ENCODE data around the gene IRF4.
A peak's percentile ranks its signal among the peaks of the same experiment; 100 is the strongest.

IRF4 gene

DNA sequence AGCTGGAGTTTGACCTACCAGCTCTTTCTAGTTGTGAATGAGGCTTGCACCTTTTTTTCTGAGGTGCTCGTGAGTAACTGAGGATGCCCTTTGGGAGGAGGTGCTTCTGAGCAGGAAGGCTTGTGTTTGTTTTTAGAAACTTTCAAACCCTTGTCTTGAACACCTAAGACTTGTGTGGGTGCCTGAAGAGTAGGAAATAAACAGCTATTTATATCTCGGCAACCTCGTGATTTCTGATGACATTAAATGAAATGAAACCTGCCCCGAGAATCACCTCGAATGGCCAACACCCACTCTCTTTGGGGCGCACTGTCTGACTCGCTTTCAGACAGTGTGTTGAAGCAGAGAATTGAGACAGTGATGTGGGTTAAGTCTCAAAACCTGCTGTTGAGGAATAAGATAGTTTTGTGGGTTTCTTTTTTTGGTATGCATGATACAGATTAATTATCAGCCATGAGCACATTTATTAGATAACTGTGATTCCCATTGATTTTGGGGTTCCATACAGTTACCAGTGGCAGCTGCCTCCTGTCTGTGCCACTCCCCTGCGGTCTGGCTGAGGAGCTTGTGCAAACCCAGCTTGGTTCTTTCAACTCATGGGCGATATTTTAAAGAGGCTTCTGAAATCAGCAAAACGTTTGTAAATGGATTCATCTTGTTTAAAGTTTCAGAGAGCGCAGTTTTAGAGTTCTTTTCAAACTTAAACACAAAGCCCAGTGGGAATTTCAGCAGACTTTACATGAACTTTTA lies 8.4 kb downstream of the IRF4 start:
- DNase-seq, result no peak

DNA sequence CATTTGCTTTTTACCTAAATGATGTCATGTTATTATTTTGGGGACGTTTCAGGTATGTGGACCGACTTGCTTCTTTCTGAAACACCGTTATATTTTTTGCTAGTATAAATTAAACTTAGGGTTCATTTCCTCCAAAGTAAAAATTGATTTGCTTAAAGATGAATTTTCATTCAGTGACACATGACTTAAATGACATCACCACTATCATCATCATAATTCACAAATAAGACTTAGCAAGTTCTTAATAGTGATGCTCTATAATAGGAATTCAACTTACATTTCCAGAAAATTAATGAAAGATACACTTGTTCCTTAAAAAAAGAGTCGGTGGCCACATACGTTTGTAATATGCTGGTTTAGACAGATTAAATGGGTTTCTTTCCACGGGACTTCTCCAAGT lies 9.3 kb downstream of the IRF4 start:
- no peak for DNase-seq

DNA sequence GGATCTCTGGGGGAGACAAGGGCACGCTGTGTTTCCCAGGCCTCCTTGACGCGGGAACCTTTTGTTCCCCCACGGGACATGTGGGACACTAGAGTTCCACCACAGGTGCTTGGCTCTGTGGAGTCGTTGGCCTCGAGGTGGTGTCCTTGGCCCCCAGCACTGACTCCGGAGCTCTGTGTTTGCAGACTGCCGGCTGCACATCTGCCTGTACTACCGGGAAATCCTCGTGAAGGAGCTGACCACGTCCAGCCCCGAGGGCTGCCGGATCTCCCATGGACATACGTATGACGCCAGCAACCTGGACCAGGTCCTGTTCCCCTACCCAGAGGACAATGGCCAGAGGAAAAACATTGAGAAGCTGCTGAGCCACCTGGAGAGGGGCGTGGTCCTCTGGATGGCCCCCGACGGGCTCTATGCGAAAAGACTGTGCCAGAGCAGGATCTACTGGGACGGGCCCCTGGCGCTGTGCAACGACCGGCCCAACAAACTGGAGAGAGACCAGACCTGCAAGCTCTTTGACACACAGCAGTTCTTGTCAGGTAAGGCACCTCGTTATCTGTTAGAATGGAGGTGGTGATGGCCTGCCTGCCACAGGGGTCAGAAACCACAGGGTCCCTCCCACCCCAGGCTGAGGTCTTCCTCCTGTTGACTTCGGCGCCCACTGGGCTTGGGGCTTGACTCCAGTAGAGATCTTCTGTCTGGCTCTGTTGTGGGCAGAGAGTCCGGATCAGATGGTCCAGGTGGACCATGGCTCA lies 9.9 kb downstream of the IRF4 start:
- DNase-seq, result no peak

DNA sequence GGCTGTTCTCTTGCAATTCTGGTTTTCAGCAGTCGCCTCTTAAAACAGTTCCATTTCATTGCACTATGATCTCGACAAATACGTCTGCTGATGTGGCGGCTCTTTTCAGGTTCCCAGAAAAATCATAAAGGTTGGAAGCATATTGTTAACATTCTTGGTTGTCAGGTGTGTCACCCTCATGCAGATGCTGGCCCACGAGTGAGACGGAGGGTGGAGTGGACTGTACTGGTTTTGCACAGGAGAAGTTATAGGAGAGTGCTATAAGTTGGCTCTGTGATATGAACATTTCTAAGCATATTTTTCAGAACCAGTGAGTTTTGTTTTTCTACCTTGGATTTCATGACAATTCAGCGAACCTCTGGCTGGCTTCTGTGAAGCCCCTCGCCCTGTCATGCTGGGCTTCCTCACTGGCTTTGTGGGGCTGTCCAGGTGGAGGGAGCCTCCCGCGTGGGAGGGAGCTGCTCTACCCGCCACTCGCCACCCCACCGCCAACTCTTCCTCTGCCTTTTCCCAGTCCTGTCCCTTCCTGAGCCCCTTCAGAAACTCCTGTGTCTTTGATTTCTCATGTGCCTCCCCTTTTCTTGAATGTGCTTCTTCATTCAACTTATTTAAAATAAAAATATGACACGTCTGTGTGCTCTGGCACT lies 10.6 kb downstream of the IRF4 start:
- DNase-seq, result no peak

DNA sequence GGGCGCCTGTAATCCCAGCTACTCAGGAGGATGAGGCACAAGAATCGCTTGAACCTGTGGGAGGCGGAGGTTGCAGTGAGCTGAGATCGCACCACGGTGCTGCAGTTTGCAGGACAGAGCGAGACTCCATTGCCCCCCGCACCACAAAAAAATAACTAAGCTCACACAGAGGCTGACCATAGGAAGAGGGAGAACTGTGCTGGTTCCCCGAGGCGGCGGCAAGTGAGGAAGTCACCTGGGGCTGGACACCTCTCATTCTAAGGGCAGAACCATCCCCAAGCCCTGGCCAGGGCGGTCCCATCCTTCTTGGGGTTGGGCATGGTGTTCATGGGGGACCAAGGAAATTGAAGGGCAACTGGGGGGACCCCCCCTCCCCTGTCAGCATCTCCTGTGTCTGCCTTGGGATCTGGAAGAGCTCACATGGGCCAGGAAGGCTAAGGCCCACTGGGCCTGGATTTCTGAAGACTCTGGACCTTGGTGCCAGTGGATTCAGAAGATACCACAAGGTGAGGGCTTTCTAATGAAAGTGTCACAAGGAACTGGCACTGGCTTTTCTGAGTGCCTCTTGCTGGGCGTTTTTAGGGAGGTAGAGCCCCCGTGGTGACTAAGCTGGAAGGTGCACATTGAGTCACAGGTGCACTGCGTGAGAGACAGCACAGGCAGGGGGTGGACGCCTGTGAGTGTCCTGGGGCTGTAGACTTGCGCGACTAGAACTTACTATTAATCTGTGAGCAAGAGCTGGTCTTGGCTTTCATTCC lies 11.5 kb downstream of the IRF4 start:
- no peak for DNase-seq

DNA sequence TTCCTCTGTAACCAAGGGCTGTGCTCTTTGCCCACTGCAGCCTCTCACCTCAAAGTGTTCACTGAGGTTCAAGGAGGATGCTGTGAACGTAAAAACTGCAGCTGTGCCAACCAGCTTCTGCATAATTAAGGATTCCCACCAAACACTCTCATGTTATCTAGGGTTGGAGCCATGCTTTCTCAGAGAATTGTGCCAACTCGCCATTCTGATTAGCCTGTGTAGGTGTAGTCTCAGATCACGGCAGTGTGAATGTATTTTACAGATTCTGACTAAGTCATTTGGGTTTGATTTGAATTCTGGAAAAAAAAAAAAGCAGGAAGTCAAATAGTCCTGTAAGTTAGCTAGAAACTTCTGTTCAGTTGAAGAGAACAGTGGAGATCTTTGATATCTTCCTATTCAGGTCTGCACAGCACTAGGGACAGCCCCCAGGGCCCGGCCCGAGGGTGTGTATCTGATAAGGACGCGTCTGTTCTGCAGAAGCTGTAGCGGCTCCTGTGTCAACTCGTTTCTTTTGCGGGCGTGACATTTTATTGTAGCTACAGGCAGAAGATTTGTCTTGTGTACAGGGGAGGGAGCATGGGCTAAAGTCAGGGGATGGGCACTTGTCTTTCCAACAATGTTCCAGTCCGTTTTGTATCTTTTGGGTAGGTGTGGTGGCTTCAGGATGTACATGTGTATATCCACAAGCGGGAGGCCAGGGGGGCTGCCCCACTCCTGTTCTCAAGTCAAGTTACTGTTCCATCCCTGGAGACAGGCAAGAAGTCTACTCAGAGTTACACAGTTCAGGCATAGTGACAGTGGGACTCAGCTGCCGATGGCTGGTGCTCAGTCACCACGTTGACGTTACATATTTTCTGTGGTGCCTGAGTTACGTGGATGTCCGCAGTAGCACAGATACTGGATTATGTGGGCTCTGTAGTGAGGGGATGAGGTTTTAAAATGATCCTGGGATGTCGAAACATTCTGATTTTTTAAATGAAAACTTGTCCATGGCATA lies 12.4 kb downstream of the IRF4 start:
- DNase-seq, result no peak

DNA sequence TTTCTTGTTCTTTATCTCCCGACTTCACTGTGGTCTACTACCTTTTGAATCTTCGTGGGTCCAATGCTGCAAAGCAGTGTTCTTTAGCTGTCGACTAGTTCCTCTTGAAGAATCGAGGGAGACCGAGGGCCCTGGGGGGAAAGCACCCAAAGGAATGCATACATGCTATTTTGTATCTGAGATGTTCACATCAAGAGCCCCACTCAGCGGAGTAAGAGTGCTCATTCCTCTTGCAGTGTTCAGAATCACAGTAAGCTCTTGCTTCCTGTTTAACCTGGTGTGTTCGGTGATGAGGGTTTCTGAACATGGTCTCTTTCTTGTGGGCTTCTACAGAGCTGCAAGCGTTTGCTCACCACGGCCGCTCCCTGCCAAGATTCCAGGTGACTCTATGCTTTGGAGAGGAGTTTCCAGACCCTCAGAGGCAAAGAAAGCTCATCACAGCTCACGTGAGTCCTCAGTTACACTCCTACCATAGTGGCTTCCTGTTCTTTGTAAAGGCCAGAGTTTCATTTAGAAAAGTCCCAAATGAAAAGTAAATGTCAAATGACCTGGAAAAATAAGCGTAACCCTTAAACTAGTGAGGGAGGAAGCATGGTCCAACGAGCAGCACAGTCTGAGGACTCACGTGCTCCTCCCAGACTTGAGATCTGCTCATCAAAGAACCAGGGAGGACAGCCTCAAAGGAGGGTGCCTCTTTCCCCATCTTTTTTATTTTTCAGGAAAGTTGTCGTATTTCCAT lies 13.3 kb downstream of the IRF4 start:
- DNase-seq, result no peak

- DNase-seq, result no peak
Observed at GRCh38 chr6:408148-408547, 16.6 kb downstream of the IRF4 start.

GRCh38 chr6:408599-409102 lies 17.1 kb downstream of the IRF4 start:
- no peak for DNase-seq

DNA sequence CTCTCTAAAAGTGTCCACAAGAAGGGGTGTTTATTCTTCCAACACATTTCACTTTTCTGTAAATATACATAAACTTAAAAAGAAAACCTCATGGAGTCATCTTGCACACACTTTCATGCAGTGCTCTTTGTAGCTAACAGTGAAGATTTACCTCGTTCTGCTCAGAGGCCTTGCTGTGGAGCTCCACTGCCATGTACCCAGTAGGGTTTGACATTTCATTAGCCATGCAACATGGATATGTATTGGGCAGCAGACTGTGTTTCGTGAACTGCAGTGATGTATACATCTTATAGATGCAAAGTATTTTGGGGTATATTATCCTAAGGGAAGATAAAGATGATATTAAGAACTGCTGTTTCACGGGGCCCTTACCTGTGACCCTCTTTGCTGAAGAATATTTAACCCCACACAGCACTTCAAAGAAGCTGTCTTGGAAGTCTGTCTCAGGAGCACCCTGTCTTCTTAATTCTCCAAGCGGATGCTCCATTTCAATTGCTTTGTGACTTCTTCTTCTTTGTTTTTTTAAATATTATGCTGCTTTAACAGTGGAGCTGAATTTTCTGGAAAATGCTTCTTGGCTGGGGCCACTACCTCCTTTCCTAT lies 17.9 kb downstream of the IRF4 start:
- DNase-seq, result no peak

GRCh38 chr6:410555-411395 lies 19.2 kb downstream of the IRF4 start:
- DNase-seq, result no peak

GRCh38 chr6:411402-412145 lies 20.0 kb downstream of the IRF4 start:
- peak; percentile 25 for DNase-seq

GRCh38 chr6:412146-412886 lies 20.8 kb downstream of the IRF4 start:
- DNase-seq, result no peak

- no peak for DNase-seq
Observed at GRCh38 chr6:414447-414846, 22.9 kb downstream of the IRF4 start.

DNA sequence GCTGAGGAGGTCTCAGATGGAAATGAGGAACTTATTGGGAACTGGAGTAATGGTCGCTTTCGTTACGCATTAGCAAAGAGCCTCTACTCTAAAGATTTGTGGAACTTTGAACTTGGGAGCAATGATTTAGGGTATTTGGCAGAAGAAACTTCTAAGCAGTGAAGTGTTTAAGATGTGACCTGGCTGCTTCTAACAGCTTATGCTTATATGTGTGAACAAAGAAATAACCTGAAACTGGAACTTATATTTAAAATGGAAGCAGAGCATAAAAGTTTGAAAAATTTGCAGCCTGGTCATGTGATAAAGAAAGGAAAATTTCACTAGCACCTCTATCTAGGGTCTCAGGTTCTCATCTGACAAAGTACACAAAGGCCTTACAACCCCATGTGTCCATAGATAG lies 23.5 kb downstream of the IRF4 start:
- no peak for DNase-seq

DNA sequence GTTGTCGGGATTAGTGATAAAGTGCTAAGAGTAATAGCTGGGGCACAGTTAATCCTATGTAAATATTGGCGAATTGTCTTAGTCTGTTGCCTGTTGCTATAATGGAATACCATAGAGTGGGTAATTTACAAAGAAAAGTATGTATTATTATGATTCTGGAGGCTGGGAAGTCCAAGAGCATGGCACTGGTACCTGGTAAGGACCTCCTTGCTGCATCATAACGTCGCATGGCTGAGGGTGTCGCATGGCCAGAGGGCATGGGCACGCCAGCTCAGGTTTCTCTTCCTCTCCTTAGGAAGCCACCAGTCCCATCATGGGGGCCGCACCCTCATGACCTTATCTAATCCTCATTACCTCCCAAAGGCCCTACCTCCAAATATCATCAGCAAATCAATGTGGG lies 29.7 kb downstream of the IRF4 start:
- no peak for DNase-seq

DNA sequence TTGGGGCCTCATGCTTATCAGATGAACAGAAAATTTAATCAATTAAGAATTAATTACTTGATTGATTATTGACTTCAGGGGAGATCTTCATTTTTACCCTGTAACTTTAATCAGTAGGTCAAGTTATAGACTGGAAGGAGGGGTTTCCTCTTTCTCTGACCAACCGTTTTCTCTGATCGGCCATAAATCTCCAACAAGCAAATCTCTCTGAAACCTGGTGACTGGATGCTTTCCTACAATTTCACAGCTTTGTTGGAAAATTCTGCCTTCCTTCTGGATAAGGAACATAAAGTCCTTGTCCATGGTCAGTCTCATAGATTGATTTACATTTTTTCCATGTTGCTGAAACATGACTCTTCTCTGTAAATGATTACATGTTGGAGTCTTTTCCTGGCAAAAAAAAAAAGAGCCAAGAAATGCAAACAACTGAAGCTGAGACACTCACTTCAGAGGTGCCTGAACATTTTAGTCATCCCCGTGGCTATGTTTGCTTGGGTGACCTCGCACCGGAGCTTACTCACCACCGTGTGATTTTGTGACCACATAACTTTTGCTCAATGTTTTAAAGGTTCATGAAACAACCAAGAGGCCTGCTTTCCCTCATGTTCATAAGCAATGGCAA lies 31.0 kb downstream of the IRF4 start:
- peak; percentile 97 for DNase-seq

Data from kidney glomerular epithelial cell (primary cell).